WTC11 (cell line): ENCODE data around the gene RNF146. TPM values are rescaled to one million over a fixed set of nuclear protein-coding genes. Genes with fewer than 3 reads are reported as not detected.

ENCODE experiments used
- ATAC-seq: fragments of 200-7000 bp; cut with Tn5 transposase; 2 replicates; pipeline ENCODE4 v1.10.0; 2021; ENCODE audit warnings: mild to moderate bottlenecking, moderate library complexity
- CTCF ChIA-PET: fragments of 300-600 bp; sonication (Branson Sonifier 250); formaldehyde crosslinking; loops from one replicate; lab custom pipeline; 2021; ENCODE audit warnings: antibody characterized with exemption; lab: Charles Lee
- POLR2A ChIA-PET: fragments of 350-600 bp; sonication (Branson Sonifier 250); formaldehyde crosslinking; loops from one replicate; lab custom pipeline; 2021; ENCODE audit warnings: antibody characterized with exemption; lab: Charles Lee
- DNase-seq: peaks from one replicate; pipeline ENCODE4 v3.0.0; 2021; ENCODE audit warnings: low spot score
- H3K27ac Mint-ChIP-seq: 2 replicates; pipeline ENCODE4 v1.8.0; 2021; ENCODE audit warnings: mixed read lengths
- H3K27me3 Mint-ChIP-seq: 2 replicates; pipeline ENCODE4 v1.8.0; 2021; ENCODE audit warnings: low read depth, mild to moderate bottlenecking, moderate library complexity, mixed read lengths
- H3K36me3 Mint-ChIP-seq: 2 replicates; pipeline ENCODE4 v1.8.0; 2021; ENCODE audit warnings: mixed read lengths
- H3K4me1 Mint-ChIP-seq: 2 replicates; pipeline ENCODE4 v1.8.0; 2022; ENCODE audit warnings: mixed read lengths
- H3K4me3 Mint-ChIP-seq: 2 replicates; pipeline ENCODE4 v1.8.0; 2021; ENCODE audit warnings: mild to moderate bottlenecking, moderate library complexity, mixed read lengths
- H3K9me3 Mint-ChIP-seq: 2 replicates; pipeline ENCODE4 v1.8.0; 2021; ENCODE audit warnings: mixed read lengths
- CBFB ChIP-seq: sonication (generic); formaldehyde crosslinking; IDR thresholded peaks from 2 replicates; pipeline ENCODE4 v1.8.1; 2022; ENCODE audit warnings: mild to moderate bottlenecking, low read depth, missing genetic modification reagents
- ELF4 ChIP-seq: sonication (generic); formaldehyde crosslinking; IDR thresholded peaks from 2 replicates; pipeline ENCODE4 v1.8.1; 2022; ENCODE audit warnings: low read depth, mild to moderate bottlenecking, moderate library complexity, missing genetic modification reagents
- NFE2L1 ChIP-seq: sonication (generic); formaldehyde crosslinking; IDR thresholded peaks from 2 replicates; pipeline ENCODE4 v1.8.1; 2023; ENCODE audit warnings: missing genetic modification reagents
- RORB ChIP-seq: fragments of 250-450 bp; sonication (Bioruptor Pico); IDR thresholded peaks from 2 replicates; pipeline ENCODE4 v1.9.0; 2021; ENCODE audit warnings: mild to moderate bottlenecking
- TEAD4 ChIP-seq: sonication (generic); formaldehyde crosslinking; IDR thresholded peaks from 2 replicates; pipeline ENCODE4 v1.8.0; 2022; ENCODE audit warnings: mild to moderate bottlenecking, missing genetic modification reagents
- ZNF263 ChIP-seq: sonication (generic); formaldehyde crosslinking; IDR thresholded peaks from 2 replicates; pipeline ENCODE4 v1.8.1; 2022; ENCODE audit warnings: low read depth, mild to moderate bottlenecking, moderate library complexity, missing genetic modification reagents
- ZNF396 ChIP-seq: fragments of 250-450 bp; sonication (Bioruptor Pico); IDR thresholded peaks from 2 replicates; pipeline ENCODE4 v1.8.0; 2021; ENCODE audit warnings: mild to moderate bottlenecking, moderate library complexity, borderline replicate concordance
- ZNF416 ChIP-seq: fragments of 250-450 bp; sonication (Bioruptor Pico); IDR thresholded peaks from 2 replicates; pipeline ENCODE4 v1.9.0; 2021; ENCODE audit warnings: mild to moderate bottlenecking, inconsistent platforms
- total RNA-seq: library from RNA; stranded (reverse); gene quantifications from 3 replicates; pipeline ENCODE4 v1.2.3, GENCODE V29; 2021
- TF ChIP-seq, protein P1 (sequence below): sonication (generic); formaldehyde crosslinking; IDR thresholded peaks from 2 replicates; pipeline ENCODE4 v1.8.1; 2022; ENCODE audit warnings: mild to moderate bottlenecking, missing genetic modification reagents, moderate library complexity, borderline replicate concordance
- TF ChIP-seq, protein P2 (sequence below): sonication (generic); formaldehyde crosslinking; IDR thresholded peaks from 2 replicates; pipeline ENCODE4 v1.8.0; 2023; ENCODE audit warnings: missing genetic modification reagents, mild to moderate bottlenecking, borderline replicate concordance
- TF ChIP-seq, protein P3 (sequence below): fragments of 250-450 bp; sonication (Bioruptor Pico); IDR thresholded peaks from 2 replicates; pipeline ENCODE4 v2.1.2; 2022; ENCODE audit warnings: mild to moderate bottlenecking, moderate library complexity
- TF ChIP-seq, protein P4 (sequence below): sonication (generic); formaldehyde crosslinking; IDR thresholded peaks from 2 replicates; pipeline ENCODE4 v1.8.1; 2023; ENCODE audit warnings: mild to moderate bottlenecking, missing genetic modification reagents, borderline replicate concordance
- TF ChIP-seq, protein P5 (sequence below): sonication (generic); formaldehyde crosslinking; IDR thresholded peaks from 2 replicates; pipeline ENCODE4 v1.8.0; 2022; ENCODE audit warnings: mild to moderate bottlenecking, missing genetic modification reagents
- TF ChIP-seq, protein P6 (sequence below): fragments of 250-450 bp; sonication (Bioruptor Pico); IDR thresholded peaks from 2 replicates; pipeline ENCODE4 v1.9.0; 2021; ENCODE audit warnings: moderate library complexity, mild to moderate bottlenecking, inconsistent platforms, borderline replicate concordance
- TF ChIP-seq, protein P7 (sequence below): sonication (generic); formaldehyde crosslinking; IDR thresholded peaks from 2 replicates; pipeline ENCODE4 v1.8.1; 2022; ENCODE audit warnings: mild to moderate bottlenecking, moderate library complexity, missing genetic modification reagents

The RNF146 gene
- total RNA-seq, 1 experiment from 2014 or later: 27.3 TPM

DNA sequence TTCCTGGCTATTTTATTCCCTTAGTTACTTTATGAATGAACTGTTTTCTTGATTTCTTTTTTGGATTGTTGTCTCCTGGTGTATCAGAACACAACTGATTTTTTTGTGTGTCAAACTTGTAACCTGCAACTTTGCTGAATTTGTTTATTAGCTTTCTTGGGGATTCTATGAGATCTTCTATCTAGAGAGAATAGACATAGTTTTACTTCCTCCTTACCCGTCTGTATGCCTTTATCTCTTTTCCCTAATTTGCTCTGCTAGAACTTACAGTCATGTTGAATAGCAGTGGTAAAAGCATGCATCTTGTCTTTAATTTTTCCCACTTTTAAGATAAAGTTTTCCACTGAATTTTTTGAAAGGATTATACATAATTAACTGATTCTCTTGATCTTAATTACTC lies 13.2 kb downstream of the RNF146 start:
- H3K9me3 Mint-ChIP-seq: no peaks in the 10 kb centered on the region
- H3K27ac Mint-ChIP-seq: no peak overlapping the region
- H3K27me3 Mint-ChIP-seq: no peaks in the 10 kb centered on the region
- DNase-seq (no peak), ATAC-seq (no peak)
- peaks cover 25% of the 10 kb centered on the region for H3K36me3 Mint-ChIP-seq
- TF ChIP-seq, protein P1, sequence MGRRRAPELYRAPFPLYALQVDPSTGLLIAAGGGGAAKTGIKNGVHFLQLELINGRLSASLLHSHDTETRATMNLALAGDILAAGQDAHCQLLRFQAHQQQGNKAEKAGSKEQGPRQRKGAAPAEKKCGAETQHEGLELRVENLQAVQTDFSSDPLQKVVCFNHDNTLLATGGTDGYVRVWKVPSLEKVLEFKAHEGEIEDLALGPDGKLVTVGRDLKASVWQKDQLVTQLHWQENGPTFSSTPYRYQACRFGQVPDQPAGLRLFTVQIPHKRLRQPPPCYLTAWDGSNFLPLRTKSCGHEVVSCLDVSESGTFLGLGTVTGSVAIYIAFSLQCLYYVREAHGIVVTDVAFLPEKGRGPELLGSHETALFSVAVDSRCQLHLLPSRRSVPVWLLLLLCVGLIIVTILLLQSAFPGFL (CRISPR knock-in tag): no peak
- TF ChIP-seq ZNF416 (no peak), ZNF396 (CRISPR knock-in tag) (no peak), RORB (no peak), CBFB (CRISPR knock-in tag) (no peak), TEAD4 (no peak), NFE2L1 (CRISPR knock-in tag) (no peak), ZNF263 (CRISPR knock-in tag) (no peak), ELF4 (CRISPR knock-in tag) (no peak)
- TF ChIP-seq, protein P2, sequence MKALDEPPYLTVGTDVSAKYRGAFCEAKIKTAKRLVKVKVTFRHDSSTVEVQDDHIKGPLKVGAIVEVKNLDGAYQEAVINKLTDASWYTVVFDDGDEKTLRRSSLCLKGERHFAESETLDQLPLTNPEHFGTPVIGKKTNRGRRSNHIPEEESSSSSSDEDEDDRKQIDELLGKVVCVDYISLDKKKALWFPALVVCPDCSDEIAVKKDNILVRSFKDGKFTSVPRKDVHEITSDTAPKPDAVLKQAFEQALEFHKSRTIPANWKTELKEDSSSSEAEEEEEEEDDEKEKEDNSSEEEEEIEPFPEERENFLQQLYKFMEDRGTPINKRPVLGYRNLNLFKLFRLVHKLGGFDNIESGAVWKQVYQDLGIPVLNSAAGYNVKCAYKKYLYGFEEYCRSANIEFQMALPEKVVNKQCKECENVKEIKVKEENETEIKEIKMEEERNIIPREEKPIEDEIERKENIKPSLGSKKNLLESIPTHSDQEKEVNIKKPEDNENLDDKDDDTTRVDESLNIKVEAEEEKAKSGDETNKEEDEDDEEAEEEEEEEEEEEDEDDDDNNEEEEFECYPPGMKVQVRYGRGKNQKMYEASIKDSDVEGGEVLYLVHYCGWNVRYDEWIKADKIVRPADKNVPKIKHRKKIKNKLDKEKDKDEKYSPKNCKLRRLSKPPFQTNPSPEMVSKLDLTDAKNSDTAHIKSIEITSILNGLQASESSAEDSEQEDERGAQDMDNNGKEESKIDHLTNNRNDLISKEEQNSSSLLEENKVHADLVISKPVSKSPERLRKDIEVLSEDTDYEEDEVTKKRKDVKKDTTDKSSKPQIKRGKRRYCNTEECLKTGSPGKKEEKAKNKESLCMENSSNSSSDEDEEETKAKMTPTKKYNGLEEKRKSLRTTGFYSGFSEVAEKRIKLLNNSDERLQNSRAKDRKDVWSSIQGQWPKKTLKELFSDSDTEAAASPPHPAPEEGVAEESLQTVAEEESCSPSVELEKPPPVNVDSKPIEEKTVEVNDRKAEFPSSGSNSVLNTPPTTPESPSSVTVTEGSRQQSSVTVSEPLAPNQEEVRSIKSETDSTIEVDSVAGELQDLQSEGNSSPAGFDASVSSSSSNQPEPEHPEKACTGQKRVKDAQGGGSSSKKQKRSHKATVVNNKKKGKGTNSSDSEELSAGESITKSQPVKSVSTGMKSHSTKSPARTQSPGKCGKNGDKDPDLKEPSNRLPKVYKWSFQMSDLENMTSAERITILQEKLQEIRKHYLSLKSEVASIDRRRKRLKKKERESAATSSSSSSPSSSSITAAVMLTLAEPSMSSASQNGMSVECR (CRISPR knock-in tag): no peak
- TF ChIP-seq, protein P3, sequence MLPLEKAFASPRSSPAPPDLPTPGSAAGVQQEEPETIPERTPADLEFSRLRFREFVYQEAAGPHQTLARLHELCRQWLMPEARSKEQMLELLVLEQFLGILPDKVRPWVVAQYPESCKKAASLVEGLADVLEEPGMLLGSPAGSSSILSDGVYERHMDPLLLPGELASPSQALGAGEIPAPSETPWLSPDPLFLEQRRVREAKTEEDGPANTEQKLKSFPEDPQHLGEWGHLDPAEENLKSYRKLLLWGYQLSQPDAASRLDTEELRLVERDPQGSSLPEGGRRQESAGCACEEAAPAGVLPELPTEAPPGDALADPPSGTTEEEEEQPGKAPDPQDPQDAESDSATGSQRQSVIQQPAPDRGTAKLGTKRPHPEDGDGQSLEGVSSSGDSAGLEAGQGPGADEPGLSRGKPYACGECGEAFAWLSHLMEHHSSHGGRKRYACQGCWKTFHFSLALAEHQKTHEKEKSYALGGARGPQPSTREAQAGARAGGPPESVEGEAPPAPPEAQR: no peak
- TF ChIP-seq, protein P4, sequence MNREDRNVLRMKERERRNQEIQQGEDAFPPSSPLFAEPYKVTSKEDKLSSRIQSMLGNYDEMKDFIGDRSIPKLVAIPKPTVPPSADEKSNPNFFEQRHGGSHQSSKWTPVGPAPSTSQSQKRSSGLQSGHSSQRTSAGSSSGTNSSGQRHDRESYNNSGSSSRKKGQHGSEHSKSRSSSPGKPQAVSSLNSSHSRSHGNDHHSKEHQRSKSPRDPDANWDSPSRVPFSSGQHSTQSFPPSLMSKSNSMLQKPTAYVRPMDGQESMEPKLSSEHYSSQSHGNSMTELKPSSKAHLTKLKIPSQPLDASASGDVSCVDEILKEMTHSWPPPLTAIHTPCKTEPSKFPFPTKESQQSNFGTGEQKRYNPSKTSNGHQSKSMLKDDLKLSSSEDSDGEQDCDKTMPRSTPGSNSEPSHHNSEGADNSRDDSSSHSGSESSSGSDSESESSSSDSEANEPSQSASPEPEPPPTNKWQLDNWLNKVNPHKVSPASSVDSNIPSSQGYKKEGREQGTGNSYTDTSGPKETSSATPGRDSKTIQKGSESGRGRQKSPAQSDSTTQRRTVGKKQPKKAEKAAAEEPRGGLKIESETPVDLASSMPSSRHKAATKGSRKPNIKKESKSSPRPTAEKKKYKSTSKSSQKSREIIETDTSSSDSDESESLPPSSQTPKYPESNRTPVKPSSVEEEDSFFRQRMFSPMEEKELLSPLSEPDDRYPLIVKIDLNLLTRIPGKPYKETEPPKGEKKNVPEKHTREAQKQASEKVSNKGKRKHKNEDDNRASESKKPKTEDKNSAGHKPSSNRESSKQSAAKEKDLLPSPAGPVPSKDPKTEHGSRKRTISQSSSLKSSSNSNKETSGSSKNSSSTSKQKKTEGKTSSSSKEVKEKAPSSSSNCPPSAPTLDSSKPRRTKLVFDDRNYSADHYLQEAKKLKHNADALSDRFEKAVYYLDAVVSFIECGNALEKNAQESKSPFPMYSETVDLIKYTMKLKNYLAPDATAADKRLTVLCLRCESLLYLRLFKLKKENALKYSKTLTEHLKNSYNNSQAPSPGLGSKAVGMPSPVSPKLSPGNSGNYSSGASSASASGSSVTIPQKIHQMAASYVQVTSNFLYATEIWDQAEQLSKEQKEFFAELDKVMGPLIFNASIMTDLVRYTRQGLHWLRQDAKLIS (CRISPR knock-in tag): no peak
- TF ChIP-seq, protein P5, sequence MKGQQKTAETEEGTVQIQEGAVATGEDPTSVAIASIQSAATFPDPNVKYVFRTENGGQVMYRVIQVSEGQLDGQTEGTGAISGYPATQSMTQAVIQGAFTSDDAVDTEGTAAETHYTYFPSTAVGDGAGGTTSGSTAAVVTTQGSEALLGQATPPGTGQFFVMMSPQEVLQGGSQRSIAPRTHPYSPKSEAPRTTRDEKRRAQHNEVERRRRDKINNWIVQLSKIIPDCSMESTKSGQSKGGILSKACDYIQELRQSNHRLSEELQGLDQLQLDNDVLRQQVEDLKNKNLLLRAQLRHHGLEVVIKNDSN (CRISPR knock-in tag): no peak
- TF ChIP-seq, protein P6, sequence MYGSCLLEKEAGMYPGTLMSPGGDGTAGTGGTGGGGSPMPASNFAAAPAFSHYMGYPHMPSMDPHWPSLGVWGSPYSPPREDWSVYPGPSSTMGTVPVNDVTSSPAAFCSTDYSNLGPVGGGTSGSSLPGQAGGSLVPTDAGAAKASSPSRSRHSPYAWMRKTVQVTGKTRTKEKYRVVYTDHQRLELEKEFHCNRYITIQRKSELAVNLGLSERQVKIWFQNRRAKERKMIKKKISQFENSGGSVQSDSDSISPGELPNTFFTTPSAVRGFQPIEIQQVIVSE: no peak
- TF ChIP-seq, protein P7, sequence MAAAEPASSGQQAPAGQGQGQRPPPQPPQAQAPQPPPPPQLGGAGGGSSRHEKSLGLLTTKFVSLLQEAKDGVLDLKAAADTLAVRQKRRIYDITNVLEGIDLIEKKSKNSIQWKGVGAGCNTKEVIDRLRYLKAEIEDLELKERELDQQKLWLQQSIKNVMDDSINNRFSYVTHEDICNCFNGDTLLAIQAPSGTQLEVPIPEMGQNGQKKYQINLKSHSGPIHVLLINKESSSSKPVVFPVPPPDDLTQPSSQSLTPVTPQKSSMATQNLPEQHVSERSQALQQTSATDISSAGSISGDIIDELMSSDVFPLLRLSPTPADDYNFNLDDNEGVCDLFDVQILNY (CRISPR knock-in tag): no peak
- no peak overlapping the region for H3K4me3 Mint-ChIP-seq
- ChIA-PET POLR2A (interaction anchor here (0.8 kb wide), 1 partner anchor 15 kb away, joined by 3 read pairs; no protein-coding TSS in a partner anchor), CTCF (interaction anchor here (1.4 kb wide), 1 partner anchor 93 kb away, joined by 3 read pairs; no protein-coding TSS in a partner anchor)
- no peaks in the 10 kb centered on the region for H3K4me1 Mint-ChIP-seq
